Transverse colon (tissue), 4 donors: ENCODE data around the gene ANAPC2. TPM values are rescaled to one million over a fixed set of nuclear protein-coding genes. Genes with fewer than 3 reads are reported as not detected.

ENCODE experiments used
- DNase-seq: peaks from one replicate; pipeline ENCODE4 v3.0.0-alpha.2; 2019
- H3K27ac ChIP-seq, 4 donors: fragments of 200-600 bp; sonication (generic); 2 replicates each; pipeline ENCODE4 v1.5.1; 2016 to 2018; ENCODE audit warnings: inconsistent platforms in 4 of 4
- H3K27me3 ChIP-seq: fragments of 200-600 bp; sonication (generic); 2 replicates; pipeline ENCODE4 v1.5.1; 2017; ENCODE audit warnings: inconsistent platforms
- H3K36me3 ChIP-seq, 4 donors: fragments of 200-600 bp; sonication (generic); 2 replicates each; pipeline ENCODE4 v1.5.1; 2017 to 2019; ENCODE audit warnings: inconsistent platforms in 4 of 4
- H3K4me1 ChIP-seq, 4 donors: fragments of 200-600 bp; sonication (generic); 2 replicates each; pipeline ENCODE4 v1.5.1; 2017 to 2020; ENCODE audit warnings: inconsistent platforms in 4 of 4
- H3K4me3 ChIP-seq, 4 donors: fragments of 200-600 bp; sonication (generic); 1 replicate in 1 of 4; 2 replicates in 3 of 4; pipeline versions ENCODE4 v1.5.1 to v1.6.1; 2017 to 2019; ENCODE audit warnings: inconsistent platforms in 4 of 4
- H3K9me3 ChIP-seq, 2 donors: fragments of 200-600 bp; sonication (generic); 2 replicates each; pipeline ENCODE4 v1.5.1; 2017 to 2019; ENCODE audit warnings: inconsistent platforms in 2 of 2
- EP300 ChIP-seq: sonication (generic); formaldehyde crosslinking; IDR thresholded peaks from one replicate; pipeline ENCODE4 v1.6.1; 2017; ENCODE audit warnings: antibody characterized with exemption, low read depth
- POLR2A ChIP-seq: fragments of 450-650 bp; IDR thresholded peaks from one replicate; pipeline ENCODE4 v1.6.1; 2016; ENCODE audit warnings: antibody characterized with exemption, mild to moderate bottlenecking, moderate library complexity
- POLR2AphosphoS5 ChIP-seq, 3 donors: sonication (generic); formaldehyde crosslinking; IDR thresholded peaks; one replicate each; pipeline ENCODE4 v1.6.1; 2016; ENCODE audit warnings: antibody characterized with exemption in 3 of 3
- WGBS, 2 donors: methylation state at CpG; one replicate each; pipeline ENCODE4 v1.1.5; 2018; ENCODE audit warnings: low coverage in 1 of 2; 5-methylcytosine and 5-hydroxymethylcytosine counted together
- in situ Hi-C, 4 donors: fragments of 200-750 bp; cut with MboI; loops; one replicate each; pipeline versions ENCODE4 v1.15.0 to v1.15.1; 2017; ENCODE audit warnings: low sequenced_read_pairs in 3 of 4, low pct_ligation_motif_present in 1 of 4, low pct_unique_long_range_greater_than_20kb in 1 of 4
- intact Hi-C: fragments of 100-400 bp; cut with DNase I; formaldehyde crosslinking; loops from one replicate; pipeline ENCODE4 v1.15.1; 2023; ENCODE audit warnings: low total_unique reads
- total RNA-seq, 4 donors: library from RNA; depleted of rRNA; stranded (reverse); fragments of >200 nt; gene quantifications; one replicate each; pipeline ENCODE4 v1.1.0, GENCODE V29; 2016
- TF ChIP-seq, protein P1 (sequence below), 5 experiments: fragments of 200-600 bp in 3 of 5; fragments of 450-650 bp in 2 of 5; sonication (generic) in 3 of 5; IDR thresholded peaks; 1 replicate in 2 of 5; 2 replicates in 3 of 5; pipeline ENCODE4 v1.5.1; 2016 to 2017; ENCODE audit warnings: antibody characterized with exemption in 5 of 5, inconsistent platforms in 3 of 5, mild to moderate bottlenecking in 2 of 5, moderate library complexity in 1 of 5

The ANAPC2 gene
- total RNA-seq, 4 donors from 2014 or later = 37.0 to 176 (median 70.3) TPM

DNA sequence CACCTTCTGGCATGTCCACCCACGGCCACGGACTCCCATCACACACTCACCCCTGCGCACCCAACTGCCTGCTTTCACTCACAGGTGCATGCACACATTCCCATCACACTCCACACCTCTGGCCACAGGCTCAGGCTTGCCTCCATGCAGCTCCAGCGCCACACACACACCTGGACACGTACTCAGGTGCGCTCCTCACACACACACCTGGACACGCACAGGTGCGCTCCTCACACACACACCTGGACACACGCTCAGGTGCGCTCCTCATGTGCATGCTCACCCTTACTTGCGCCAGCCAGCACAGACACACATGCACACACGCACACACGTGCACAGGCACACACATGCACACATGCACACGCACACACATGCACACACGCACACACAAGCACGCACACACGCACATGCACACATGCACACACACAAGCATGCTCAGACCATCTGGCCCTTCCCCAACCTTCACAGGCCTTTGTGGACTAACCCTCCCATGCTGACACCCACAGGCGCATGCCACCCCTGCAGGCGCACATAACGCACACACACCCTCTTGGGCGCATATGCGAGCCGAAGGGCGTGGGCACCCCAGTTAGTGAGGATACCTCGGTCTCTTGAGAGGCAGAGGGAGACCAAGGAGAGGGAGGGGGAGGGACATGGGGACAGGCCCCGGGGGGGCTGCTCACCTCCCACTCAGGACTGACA is 41.1 kb downstream of the ANAPC2 start:
- in situ Hi-C loops (no loop called here), intact Hi-C loops (no loop called here)
- H3K4me1 ChIP-seq = no peaks in the 10 kb centered on the region
- H3K27me3 ChIP-seq = peaks cover 49% of the 10 kb centered on the region
- no peak overlapping the region for H3K4me3 ChIP-seq
- H3K36me3 ChIP-seq = no peaks in the 10 kb centered on the region
- no peak for DNase-seq
- WGBS, 2 donors = 81% methylated on average over 25 of the region's 26 CpGs; no CpG with 5 or more reads in 1 of the 2 donors
- no peaks in the 10 kb centered on the region for H3K9me3 ChIP-seq
- H3K27ac ChIP-seq = no peak overlapping the region
- no peak for TF ChIP-seq POLR2AphosphoS5 (IDR thresholded peaks at IDR 0.05)
- TF ChIP-seq POLR2A = no peak
- TF ChIP-seq, protein P1, sequence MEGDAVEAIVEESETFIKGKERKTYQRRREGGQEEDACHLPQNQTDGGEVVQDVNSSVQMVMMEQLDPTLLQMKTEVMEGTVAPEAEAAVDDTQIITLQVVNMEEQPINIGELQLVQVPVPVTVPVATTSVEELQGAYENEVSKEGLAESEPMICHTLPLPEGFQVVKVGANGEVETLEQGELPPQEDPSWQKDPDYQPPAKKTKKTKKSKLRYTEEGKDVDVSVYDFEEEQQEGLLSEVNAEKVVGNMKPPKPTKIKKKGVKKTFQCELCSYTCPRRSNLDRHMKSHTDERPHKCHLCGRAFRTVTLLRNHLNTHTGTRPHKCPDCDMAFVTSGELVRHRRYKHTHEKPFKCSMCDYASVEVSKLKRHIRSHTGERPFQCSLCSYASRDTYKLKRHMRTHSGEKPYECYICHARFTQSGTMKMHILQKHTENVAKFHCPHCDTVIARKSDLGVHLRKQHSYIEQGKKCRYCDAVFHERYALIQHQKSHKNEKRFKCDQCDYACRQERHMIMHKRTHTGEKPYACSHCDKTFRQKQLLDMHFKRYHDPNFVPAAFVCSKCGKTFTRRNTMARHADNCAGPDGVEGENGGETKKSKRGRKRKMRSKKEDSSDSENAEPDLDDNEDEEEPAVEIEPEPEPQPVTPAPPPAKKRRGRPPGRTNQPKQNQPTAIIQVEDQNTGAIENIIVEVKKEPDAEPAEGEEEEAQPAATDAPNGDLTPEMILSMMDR (IDR thresholded peaks at IDR 0.05) = no peak
- TF ChIP-seq EP300 = no peak

DNA sequence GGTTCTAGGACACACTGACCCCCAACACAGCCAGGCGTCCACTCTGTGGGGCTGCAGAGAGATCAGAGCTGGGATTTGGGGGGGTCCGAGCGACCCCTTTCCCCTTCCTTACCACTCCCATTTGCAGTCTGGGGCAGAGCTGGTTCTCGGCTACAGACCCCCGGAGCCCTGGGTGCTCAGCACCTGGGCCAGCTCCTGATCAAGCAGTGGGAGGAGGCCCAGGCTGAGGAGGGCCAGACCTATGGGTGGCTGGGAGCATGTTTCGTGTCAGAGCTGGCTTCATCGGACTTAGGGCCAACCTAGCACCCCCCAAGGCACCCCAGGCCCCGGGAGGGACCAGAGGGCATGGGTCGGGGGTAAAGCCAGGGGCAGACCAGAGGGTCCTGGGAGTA is 41.8 kb downstream of the ANAPC2 start:
- WGBS, 2 donors = 56% methylated on average over 7 of the region's 9 CpGs; no CpG with 5 or more reads in 1 of the 2 donors
- H3K27me3 ChIP-seq = peaks cover 55% of the 10 kb centered on the region
- in situ Hi-C loops = no loop called here

DNA sequence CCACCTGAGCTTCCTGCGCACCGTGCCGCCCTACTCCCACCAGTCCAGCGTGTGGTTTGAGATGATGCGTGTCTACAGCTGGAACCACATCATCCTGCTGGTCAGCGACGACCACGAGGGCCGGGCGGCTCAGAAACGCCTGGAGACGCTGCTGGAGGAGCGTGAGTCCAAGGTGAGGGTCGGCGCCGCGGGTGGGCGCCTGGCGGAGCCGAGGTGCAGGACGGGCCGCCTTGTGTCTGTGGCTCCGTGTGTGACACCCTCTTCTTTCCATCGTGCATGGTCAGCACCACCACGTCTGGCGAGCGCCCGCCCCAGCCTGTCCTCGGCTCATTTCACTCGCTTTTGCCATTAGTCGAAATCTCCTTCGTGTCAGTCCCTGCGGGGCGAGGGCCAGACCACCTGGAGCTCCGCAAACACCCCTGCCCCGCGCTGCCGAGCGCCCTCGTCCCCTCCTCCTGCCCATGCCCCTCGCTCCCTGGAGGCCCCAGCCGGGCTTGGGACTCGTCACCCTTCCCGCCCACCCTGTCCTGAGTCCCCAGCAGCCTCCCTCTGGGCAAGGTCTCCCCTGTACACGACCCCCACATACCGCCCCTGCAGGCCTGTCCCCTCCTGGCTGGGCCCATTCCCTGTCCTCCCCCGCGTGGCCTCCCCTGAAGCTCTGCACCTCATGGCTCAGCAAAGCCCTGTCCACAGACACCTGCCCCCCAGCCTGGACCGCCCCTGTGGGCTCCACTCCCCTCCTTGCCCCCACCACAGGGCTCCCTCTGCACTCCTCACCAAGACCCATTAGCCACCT is 42.4 kb downstream of the ANAPC2 start:
- H3K4me1 ChIP-seq = no peaks in the 10 kb centered on the region
- peaks cover 61% of the 10 kb centered on the region for H3K27me3 ChIP-seq
- TF ChIP-seq, protein P1 (IDR thresholded peaks at IDR 0.05) = no peak
- TF ChIP-seq EP300 (no peak), POLR2A (no peak), POLR2AphosphoS5 (IDR thresholded peaks at IDR 0.05) (no peak)
- H3K9me3 ChIP-seq = no peaks in the 10 kb centered on the region
- in situ Hi-C loops = no loop called here
- no peak overlapping the region for H3K27ac ChIP-seq
- DNase-seq = no peak
- H3K36me3 ChIP-seq = no peaks in the 10 kb centered on the region
- intact Hi-C loops = loop anchor here (1.0 kb wide), 1 partner anchor 8 kb away; no protein-coding TSS in a partner anchor
- H3K4me3 ChIP-seq = no peak overlapping the region
- 57 to 94% methylated on average over 3 to 48 of the region's 49 CpGs for WGBS, 2 donors

More for the DNA sequence above, 41.8 kb downstream of the ANAPC2 start:
- Histone ChIP-seq H3K4me3 (no peak overlapping the region), H3K36me3 (no peaks in the 10 kb centered on the region), H3K4me1 (no peaks in the 10 kb centered on the region), H3K27ac (no peak overlapping the region), H3K9me3 (no peaks in the 10 kb centered on the region)
- intact Hi-C loops = no loop called here
- TF ChIP-seq, protein P1 (IDR thresholded peaks at IDR 0.05) = no peak
- TF ChIP-seq POLR2A = no peak
- TF ChIP-seq POLR2AphosphoS5 (IDR thresholded peaks at IDR 0.05) = no peak
- no peak for TF ChIP-seq EP300
- no peak for DNase-seq

DNA sequence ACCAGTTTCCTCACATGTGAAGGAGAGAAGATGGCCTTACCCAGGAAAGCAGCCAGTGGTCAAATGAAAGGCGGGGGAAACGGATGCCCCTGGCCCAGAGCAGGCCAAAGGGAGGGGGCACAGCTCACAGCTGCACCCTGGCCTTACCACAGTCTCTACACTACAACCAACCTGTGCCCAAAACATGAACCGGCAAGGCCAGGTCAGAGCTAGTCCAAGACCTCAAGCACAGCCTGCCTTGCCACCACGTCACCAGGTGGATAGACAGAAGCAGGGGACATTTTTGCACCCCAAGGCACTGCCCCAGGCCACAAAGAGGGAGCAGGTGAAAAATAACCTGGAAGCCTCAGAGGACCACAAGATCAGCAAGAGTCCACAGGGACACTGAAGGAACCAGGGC is 44.9 kb downstream of the ANAPC2 start:
- no peaks in the 10 kb centered on the region for H3K9me3 ChIP-seq
- no peak for TF ChIP-seq POLR2A
- TF ChIP-seq, protein P1 (IDR thresholded peaks at IDR 0.05) = no peak
- TF ChIP-seq POLR2AphosphoS5 (IDR thresholded peaks at IDR 0.05) = no peak
- H3K27me3 ChIP-seq = peaks cover 82% of the 10 kb centered on the region
- no peak overlapping the region for H3K4me3 ChIP-seq
- no peaks in the 10 kb centered on the region for H3K36me3 ChIP-seq
- H3K27ac ChIP-seq = no peak overlapping the region
- H3K4me1 ChIP-seq = peaks cover 0 to 4% (median 0%) of the 10 kb centered on the region in 4 donors
- in situ Hi-C loops (no loop called here), intact Hi-C loops (no loop called here)
- DNase-seq = no peak
- whole genome bisulfite sequencing, 2 donors = 57% methylated on average over 4 of the region's 4 CpGs; no CpG with 5 or more reads in 1 of the 2 donors
